H9 (cell line): ENCODE measurements around the gene FBXL7. TPM values are rescaled to one million over a fixed set of nuclear protein-coding genes. Genes with fewer than 3 reads are reported as not detected.

Experiments
- DNase-seq: peaks from one replicate; pipeline ENCODE4 v3.0.0-alpha.2; 2017
- H2AFZ ChIP-seq: one replicate; pipeline ENCODE4 v1.6.1; 2013; ENCODE audit warnings: mild to moderate bottlenecking, low read length, control low read depth, moderate library complexity
- H2AK5ac ChIP-seq: 2 replicates; pipeline ENCODE4 v1.6.1; 2013; ENCODE audit warnings: low read length, control low read depth, mixed read lengths; ENCODE audit not compliant: insufficient read length
- H2BK120ac ChIP-seq: one replicate; pipeline ENCODE4 v1.6.1; 2013; ENCODE audit warnings: low read depth, mild to moderate bottlenecking, low read length, control low read depth, inconsistent platforms; ENCODE audit not compliant: poor library complexity, severe bottlenecking
- H2BK12ac ChIP-seq: 2 replicates; pipeline ENCODE4 v1.6.1; 2013; ENCODE audit warnings: low read length, control low read depth, mixed read lengths, low read depth; ENCODE audit not compliant: insufficient read length
- H2BK15ac ChIP-seq: 2 replicates; pipeline ENCODE4 v1.6.1; 2013; ENCODE audit warnings: low read depth, low read length, control low read depth
- H2BK20ac ChIP-seq: one replicate; pipeline ENCODE4 v1.6.1; 2013; ENCODE audit warnings: low read depth, mild to moderate bottlenecking, low read length, control low read depth, inconsistent platforms; ENCODE audit not compliant: poor library complexity, severe bottlenecking
- H2BK5ac ChIP-seq: 2 replicates; pipeline ENCODE4 v1.6.1; 2013; ENCODE audit warnings: low read length, control low read depth, mixed read lengths; ENCODE audit not compliant: insufficient read length
- H3K14ac ChIP-seq: 2 replicates; pipeline ENCODE4 v1.6.1; 2013; ENCODE audit warnings: low read length, control low read depth; ENCODE audit not compliant: insufficient read depth
- H3K18ac ChIP-seq: 2 replicates; pipeline ENCODE4 v1.6.1; 2013; ENCODE audit warnings: low read depth, mild to moderate bottlenecking, mixed read lengths, low read length, control low read depth; ENCODE audit not compliant: insufficient read length
- H3K23ac ChIP-seq: 2 replicates; pipeline ENCODE4 v1.6.1; 2013; ENCODE audit warnings: low read length, control low read depth, mixed read lengths, low read depth; ENCODE audit not compliant: insufficient read length
- H3K23me2 ChIP-seq: 2 replicates; pipeline ENCODE4 v1.6.1; 2013; ENCODE audit warnings: low read depth, mild to moderate bottlenecking, mixed read lengths, low read length, control low read depth; ENCODE audit not compliant: insufficient read length, poor library complexity, severe bottlenecking
- H3K27ac ChIP-seq: 2 replicates; pipeline ENCODE4 v1.5.1; 2013; ENCODE audit warnings: low read length, control low read depth, mixed read lengths, low read depth; ENCODE audit not compliant: insufficient read length
- H3K27me3 ChIP-seq: 2 replicates; pipeline ENCODE4 v1.6.1; 2013; ENCODE audit warnings: low read length, control low read depth, inconsistent platforms; ENCODE audit not compliant: insufficient read depth
- H3K4ac ChIP-seq: 2 replicates; pipeline ENCODE4 v1.6.1; 2013; ENCODE audit warnings: low read depth, mild to moderate bottlenecking, control low read depth, inconsistent platforms, low read length, moderate library complexity
- H3K4me1 ChIP-seq: 2 replicates; pipeline ENCODE4 v1.6.1; 2013; ENCODE audit warnings: low read length, control low read depth, inconsistent platforms; ENCODE audit not compliant: insufficient read depth
- H3K4me2 ChIP-seq: 2 replicates; pipeline ENCODE4 v1.6.1; 2013; ENCODE audit warnings: low read length, control low read depth, mixed read lengths; ENCODE audit not compliant: insufficient read length, insufficient read depth
- H3K56ac ChIP-seq: 2 replicates; pipeline ENCODE4 v1.6.1; 2013; ENCODE audit warnings: low read depth, mild to moderate bottlenecking, mixed read lengths, low read length, control low read depth; ENCODE audit not compliant: insufficient read length
- H3K79me1 ChIP-seq: 2 replicates; pipeline ENCODE4 v1.6.1; 2013; ENCODE audit warnings: low read depth, mild to moderate bottlenecking, moderate library complexity, low read length, control low read depth, inconsistent platforms; ENCODE audit not compliant: insufficient read depth, poor library complexity, severe bottlenecking
- H3K79me2 ChIP-seq: 2 replicates; pipeline ENCODE4 v1.6.1; 2013; ENCODE audit warnings: low read length, control low read depth, inconsistent platforms; ENCODE audit not compliant: insufficient read depth
- H3K9ac ChIP-seq: 2 replicates; pipeline ENCODE4 v1.6.1; 2013; ENCODE audit warnings: low read length, control low read depth, mixed read lengths; ENCODE audit not compliant: insufficient read length; ENCODE audit errors: extremely low read depth
- H3K9me3 ChIP-seq: one replicate; pipeline ENCODE4 v1.6.1; 2013; ENCODE audit warnings: low read depth, low read length, inconsistent platforms; ENCODE audit not compliant: control insufficient read depth
- H3T11ph ChIP-seq: one replicate; pipeline ENCODE4 v1.6.1; 2013; ENCODE audit warnings: mild to moderate bottlenecking, low read length, control low read depth, inconsistent platforms
- H4K20me1 ChIP-seq: one replicate; pipeline ENCODE4 v1.6.1; 2013; ENCODE audit not compliant: control insufficient read depth, insufficient read length, insufficient read depth
- H4K5ac ChIP-seq: 2 replicates; pipeline ENCODE4 v1.6.1; 2013; ENCODE audit warnings: low read depth, mild to moderate bottlenecking, mixed read lengths, low read length, control low read depth; ENCODE audit not compliant: insufficient read length
- H4K8ac ChIP-seq: replicated peaks from 2 replicates; pipeline ENCODE4 v1.6.1; 2013; ENCODE audit warnings: low read length, control low read depth, mixed read lengths, low read depth; ENCODE audit not compliant: insufficient read length
- H4K91ac ChIP-seq: 2 replicates; pipeline ENCODE4 v1.6.1; 2013; ENCODE audit warnings: low read depth, mild to moderate bottlenecking, moderate library complexity, mixed read lengths, low read length, control low read depth; ENCODE audit not compliant: insufficient read length
- H3K27ac Mint-ChIP-seq, 3 experiments: 2 replicates in 2 of 3; 3 replicates in 1 of 3; pipeline ENCODE4 v1.8.0; 2020 to 2021; ENCODE audit warnings: mixed read lengths in 3 of 3, mild to moderate bottlenecking in 1 of 3, moderate library complexity in 1 of 3
- H3K27me3 Mint-ChIP-seq: 2 replicates; pipeline ENCODE4 v1.8.0; 2021; ENCODE audit warnings: low read depth, mild to moderate bottlenecking, moderate library complexity, mixed read lengths
- H3K36me3 Mint-ChIP-seq, 3 experiments: 2 replicates in 2 of 3; 3 replicates in 1 of 3; pipeline ENCODE4 v1.8.0; 2020 to 2021; ENCODE audit warnings: low read depth in 3 of 3, mixed read lengths in 3 of 3; ENCODE audit not compliant: insufficient read depth in 1 of 3
- H3K4me1 Mint-ChIP-seq, 2 experiments: 2 replicates each; pipeline ENCODE4 v1.8.0; 2020; ENCODE audit warnings: mixed read lengths in 2 of 2
- H3K4me3 Mint-ChIP-seq, 2 experiments: 2 replicates in 1 of 2; 3 replicates in 1 of 2; pipeline ENCODE4 v1.8.0; 2020 to 2021; ENCODE audit warnings: mild to moderate bottlenecking in 2 of 2, mixed read lengths in 2 of 2, moderate library complexity in 1 of 2
- H3K9me3 Mint-ChIP-seq, 2 experiments: 2 replicates in 1 of 2; 3 replicates in 1 of 2; pipeline ENCODE4 v1.8.0; 2020; ENCODE audit warnings: mild to moderate bottlenecking in 2 of 2, mixed read lengths in 2 of 2, moderate library complexity in 1 of 2
- WGBS: extraction: QIAGEN DNeasy Blood & Tissue Kit; methylation state at CpG from one replicate; pipeline ENCODE4 v1.1.7; 2013; ENCODE audit warnings: missing lambda C conversion rate, low lambda C conversion rate, mixed read lengths; ENCODE audit not compliant: insufficient read length; ENCODE audit errors: extremely low coverage; 5-methylcytosine and 5-hydroxymethylcytosine counted together
- total RNA-seq: library from RNA; stranded (reverse); gene quantifications from 2 replicates; pipeline ENCODE4 v1.2.1, GENCODE V29; 2021
- TF ChIP-seq, protein P1 (sequence below): fragments of 200-600 bp; sonication (generic); conservative IDR thresholded peaks from 3 replicates; pipeline ENCODE4 v1.8.0; 2021; ENCODE audit warnings: antibody characterized with exemption, mild to moderate bottlenecking

FBXL7 gene
- total RNA-seq, 1 experiment from 2014 or later = 14.6 TPM

DNA sequence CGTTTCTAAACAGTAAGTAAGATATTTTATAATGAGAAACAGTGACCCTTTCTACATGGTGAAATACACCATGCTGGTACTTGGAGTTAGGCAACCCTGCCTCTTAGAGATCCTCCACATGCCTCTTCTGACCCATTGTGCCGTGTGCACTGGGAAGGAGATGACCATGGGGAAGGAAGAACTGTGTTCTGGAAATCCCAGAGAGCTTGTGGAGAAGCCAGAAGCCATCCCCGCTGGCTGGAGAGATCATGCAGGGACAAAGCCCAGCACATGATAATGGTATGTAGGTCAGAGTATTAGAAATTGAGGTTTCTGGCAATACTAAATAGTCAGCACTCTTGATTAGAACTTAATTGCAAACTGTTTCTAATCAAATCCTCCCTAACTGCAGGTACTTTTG lies 307.3 kb downstream of the FBXL7 start:
- Histone ChIP-seq H3K79me2 (no peaks in the 10 kb centered on the region; the same call in 1 of the 2 replicates), H2BK20ac (no peak overlapping the region), H3K27me3 (no peaks in the 10 kb centered on the region), H3K18ac (no peak overlapping the region), H3K4me1 (no peaks in the 10 kb centered on the region), H2BK120ac (no peak overlapping the region), H3K4me2 (no peak overlapping the region), H3K79me1 (no peaks in the 10 kb centered on the region), H2AK5ac (no peak overlapping the region), H3T11ph (no peak overlapping the region), H3K23me2 (no peaks in the 10 kb centered on the region), H3K27ac (no peak overlapping the region), H3K14ac (no peak overlapping the region), H2BK15ac (no peak overlapping the region), H4K91ac (no peak overlapping the region), H3K4ac (no peak overlapping the region), H2BK12ac (no peak overlapping the region), H3K9me3 (peaks cover 17% of the 10 kb centered on the region), H2AFZ (no peak overlapping the region), H2BK5ac (no peak overlapping the region), H3K56ac (no peak overlapping the region), H4K8ac (no peak overlapping the region), H3K23ac (no peak overlapping the region), H4K5ac (no peak overlapping the region), H4K20me1 (no peaks in the 10 kb centered on the region), H3K9ac (no peak overlapping the region)
- no peak for DNase-seq
- Mint-ChIP-seq H3K36me3 (peaks cover 23 to 36% (median 30%) of the 10 kb centered on the region in 3 experiments), H3K9me3 (peaks cover 29 to 39% of the 10 kb centered on the region in 2 experiments), H3K4me1 (peaks cover 10% of the 10 kb centered on the region in 2 experiments), H3K4me3 (no peak overlapping the region), H3K27me3 (no peaks in the 10 kb centered on the region), H3K27ac (peak overlapping the region in 2 of 3 experiments; percentile 44 to 66; a peak in 2 of 7 replicates)
- TF ChIP-seq, protein P1, sequence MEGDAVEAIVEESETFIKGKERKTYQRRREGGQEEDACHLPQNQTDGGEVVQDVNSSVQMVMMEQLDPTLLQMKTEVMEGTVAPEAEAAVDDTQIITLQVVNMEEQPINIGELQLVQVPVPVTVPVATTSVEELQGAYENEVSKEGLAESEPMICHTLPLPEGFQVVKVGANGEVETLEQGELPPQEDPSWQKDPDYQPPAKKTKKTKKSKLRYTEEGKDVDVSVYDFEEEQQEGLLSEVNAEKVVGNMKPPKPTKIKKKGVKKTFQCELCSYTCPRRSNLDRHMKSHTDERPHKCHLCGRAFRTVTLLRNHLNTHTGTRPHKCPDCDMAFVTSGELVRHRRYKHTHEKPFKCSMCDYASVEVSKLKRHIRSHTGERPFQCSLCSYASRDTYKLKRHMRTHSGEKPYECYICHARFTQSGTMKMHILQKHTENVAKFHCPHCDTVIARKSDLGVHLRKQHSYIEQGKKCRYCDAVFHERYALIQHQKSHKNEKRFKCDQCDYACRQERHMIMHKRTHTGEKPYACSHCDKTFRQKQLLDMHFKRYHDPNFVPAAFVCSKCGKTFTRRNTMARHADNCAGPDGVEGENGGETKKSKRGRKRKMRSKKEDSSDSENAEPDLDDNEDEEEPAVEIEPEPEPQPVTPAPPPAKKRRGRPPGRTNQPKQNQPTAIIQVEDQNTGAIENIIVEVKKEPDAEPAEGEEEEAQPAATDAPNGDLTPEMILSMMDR = no peak
- WGBS = no CpG with 5 or more reads among the region's 3 CpGs
